MM.1S (cell line): ENCODE results near the gene L1CAM.

Source experiments
- DNase-seq: peaks from one replicate; pipeline ENCODE4 v3.0.0-alpha.2; 2015
- H2AFZ ChIP-seq: fragments of 300-600 bp; sonication (generic); 2 replicates; pipeline ENCODE4 v1.6.0; 2016; ENCODE audit warnings: antibody characterized with exemption, low read length
- H3F3A ChIP-seq: fragments of 300-600 bp; sonication (generic); 2 replicates; pipeline ENCODE4 v1.6.1; 2016; ENCODE audit warnings: mild to moderate bottlenecking, antibody characterized with exemption, low read length, moderate library complexity, mixed read lengths; ENCODE audit not compliant: insufficient read depth
- H3K27ac ChIP-seq: fragments of 300-600 bp; sonication (generic); 2 replicates; pipeline ENCODE4 v1.5.1; 2016; ENCODE audit warnings: mild to moderate bottlenecking, low read length
- H3K27me3 ChIP-seq: fragments of 300-600 bp; sonication (generic); replicated peaks from 2 replicates; pipeline ENCODE4 v1.6.0; 2016; ENCODE audit warnings: low read length; ENCODE audit not compliant: insufficient read depth
- H3K36me3 ChIP-seq: fragments of 300-600 bp; sonication (generic); replicated peaks from 2 replicates; pipeline ENCODE4 v1.6.1; 2016; ENCODE audit warnings: mild to moderate bottlenecking, low read length, mixed read lengths; ENCODE audit not compliant: insufficient read depth
- H3K4me1 ChIP-seq: fragments of 300-600 bp; sonication (generic); 2 replicates; pipeline ENCODE4 v1.6.1; 2016; ENCODE audit warnings: low read length, mixed read lengths
- H3K4me2 ChIP-seq: fragments of 300-600 bp; sonication (generic); 2 replicates; pipeline ENCODE4 v1.6.0; 2016; ENCODE audit warnings: low read depth, low read length
- H3K4me3 ChIP-seq: fragments of 300-600 bp; sonication (generic); 2 replicates; pipeline ENCODE4 v1.5.1; 2016; ENCODE audit warnings: low read length, mixed read lengths
- H3K79me2 ChIP-seq: fragments of 300-600 bp; sonication (generic); 2 replicates; pipeline ENCODE4 v1.6.1; 2016; ENCODE audit warnings: mixed run types, low read length, mixed read lengths
- H3K9ac ChIP-seq: fragments of 300-600 bp; sonication (generic); 2 replicates; pipeline ENCODE4 v1.6.1; 2016; ENCODE audit warnings: low read length, mixed read lengths
- H3K9me2 ChIP-seq: fragments of 300-600 bp; sonication (generic); replicated peaks from 2 replicates; pipeline ENCODE4 v1.6.1; 2016; ENCODE audit warnings: mild to moderate bottlenecking, low read length, mixed read lengths; ENCODE audit not compliant: insufficient read depth
- H3K9me3 ChIP-seq: fragments of 300-600 bp; sonication (generic); replicated peaks from 2 replicates; pipeline ENCODE4 v1.6.1; 2016; ENCODE audit warnings: mild to moderate bottlenecking, low read length, mixed read lengths; ENCODE audit not compliant: insufficient read depth
- H4K20me1 ChIP-seq: fragments of 300-600 bp; sonication (generic); 2 replicates; pipeline ENCODE4 v1.6.1; 2016; ENCODE audit warnings: mild to moderate bottlenecking, low read length, moderate library complexity, mixed read lengths; ENCODE audit not compliant: insufficient read depth
- EZH2 ChIP-seq: fragments of 300-600 bp; sonication (generic); optimal IDR thresholded peaks from 2 replicates; pipeline ENCODE3; 2017; ENCODE audit warnings: low read depth, mild to moderate bottlenecking, antibody characterized with exemption, low read length, mixed read lengths
- EZH2phosphoT487 ChIP-seq: fragments of 300-600 bp; sonication (generic); IDR thresholded peaks from 2 replicates; pipeline ENCODE4 v1.6.1; 2018; ENCODE audit warnings: antibody characterized with exemption, low read length
- TF ChIP-seq, protein P1 (sequence below): fragments of 300-600 bp; sonication (generic); IDR thresholded peaks from 2 replicates; pipeline ENCODE4 v1.5.1; 2016; ENCODE audit warnings: antibody characterized with exemption, low read length, mixed read lengths

Gene L1CAM

DNA sequence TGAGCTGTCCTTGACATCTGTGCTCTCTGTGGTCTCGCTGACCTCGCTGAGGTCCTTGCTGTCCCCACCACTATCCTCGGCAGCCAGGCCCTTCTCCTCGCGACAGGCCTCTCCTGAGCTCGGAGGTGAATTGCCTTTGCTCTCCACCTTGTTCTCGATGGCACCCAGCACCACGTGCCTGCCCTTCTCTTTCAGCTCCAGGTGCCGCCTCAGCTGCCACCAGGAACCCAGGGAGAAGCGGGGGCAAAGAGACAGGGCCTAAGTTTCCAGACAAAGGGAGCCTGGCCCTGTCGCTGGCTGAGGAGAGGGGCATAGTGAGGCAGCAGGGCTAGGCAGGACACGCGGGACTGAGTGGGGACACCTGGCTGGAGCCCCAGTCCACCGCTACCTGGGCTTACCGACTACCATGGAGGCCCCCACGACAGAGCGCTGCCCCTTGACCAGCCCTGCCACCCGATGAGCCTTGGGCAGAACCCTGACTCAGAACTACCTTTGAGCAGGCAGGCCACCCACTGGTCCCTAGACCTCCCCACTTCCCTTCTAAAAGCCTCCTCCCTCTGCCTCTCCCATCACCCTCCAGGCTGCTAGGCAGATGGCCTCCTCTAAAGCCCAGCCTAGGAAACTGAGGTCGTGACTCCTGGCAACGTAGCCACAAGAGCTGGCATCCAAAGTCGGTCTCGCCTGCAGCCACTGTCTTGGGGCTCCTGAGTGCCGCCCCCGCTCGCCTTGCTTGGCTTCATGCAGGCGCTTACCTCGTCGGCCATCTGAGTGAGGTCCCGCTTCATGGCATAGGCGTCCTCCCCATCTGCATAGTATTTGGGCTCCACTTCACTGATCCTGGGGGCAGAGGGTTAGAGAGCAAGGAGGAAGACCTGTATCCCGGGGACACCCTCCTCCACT lies 44.3 kb upstream of the L1CAM start:
- Histone ChIP-seq H2AFZ (no peak overlapping the region), H3F3A (peaks cover 25% of the 10 kb centered on the region), H3K36me3 (no peaks in the 10 kb centered on the region), H3K4me1 (peaks cover 8% of the 10 kb centered on the region; the same call in 1 of the 2 replicates), H3K9ac (no peak overlapping the region), H3K4me3 (no peak overlapping the region), H4K20me1 (no peaks in the 10 kb centered on the region), H3K79me2 (peaks cover 47% of the 10 kb centered on the region), H3K27me3 (no peaks in the 10 kb centered on the region), H3K27ac (no peak overlapping the region), H3K9me3 (no peaks in the 10 kb centered on the region), H3K4me2 (no peak overlapping the region), H3K9me2 (no peaks in the 10 kb centered on the region)
- TF ChIP-seq EZH2 (no peak), EZH2phosphoT487 (no peak)
- TF ChIP-seq, protein P1, sequence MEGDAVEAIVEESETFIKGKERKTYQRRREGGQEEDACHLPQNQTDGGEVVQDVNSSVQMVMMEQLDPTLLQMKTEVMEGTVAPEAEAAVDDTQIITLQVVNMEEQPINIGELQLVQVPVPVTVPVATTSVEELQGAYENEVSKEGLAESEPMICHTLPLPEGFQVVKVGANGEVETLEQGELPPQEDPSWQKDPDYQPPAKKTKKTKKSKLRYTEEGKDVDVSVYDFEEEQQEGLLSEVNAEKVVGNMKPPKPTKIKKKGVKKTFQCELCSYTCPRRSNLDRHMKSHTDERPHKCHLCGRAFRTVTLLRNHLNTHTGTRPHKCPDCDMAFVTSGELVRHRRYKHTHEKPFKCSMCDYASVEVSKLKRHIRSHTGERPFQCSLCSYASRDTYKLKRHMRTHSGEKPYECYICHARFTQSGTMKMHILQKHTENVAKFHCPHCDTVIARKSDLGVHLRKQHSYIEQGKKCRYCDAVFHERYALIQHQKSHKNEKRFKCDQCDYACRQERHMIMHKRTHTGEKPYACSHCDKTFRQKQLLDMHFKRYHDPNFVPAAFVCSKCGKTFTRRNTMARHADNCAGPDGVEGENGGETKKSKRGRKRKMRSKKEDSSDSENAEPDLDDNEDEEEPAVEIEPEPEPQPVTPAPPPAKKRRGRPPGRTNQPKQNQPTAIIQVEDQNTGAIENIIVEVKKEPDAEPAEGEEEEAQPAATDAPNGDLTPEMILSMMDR, result no peak
- DNase-seq, result no peak

DNA sequence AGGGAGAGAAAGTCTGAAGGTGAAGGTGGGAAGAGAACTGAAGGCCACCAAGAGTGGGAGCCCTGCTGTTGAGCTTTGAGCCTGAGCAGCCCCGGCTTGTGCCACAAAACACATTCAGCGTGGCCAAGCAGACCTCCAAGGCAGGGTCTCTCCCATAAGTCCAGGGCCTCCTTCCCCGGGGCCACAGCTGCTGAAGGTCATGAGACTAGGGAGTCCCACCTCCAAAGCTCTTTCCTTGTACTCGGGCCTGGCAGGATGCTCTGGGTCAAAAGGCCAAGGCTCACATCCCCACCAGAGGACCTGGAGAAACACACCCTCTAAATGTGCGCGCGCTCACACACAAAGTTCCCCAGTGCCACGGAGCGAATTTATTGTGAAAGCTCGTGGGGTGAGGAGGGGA lies 43.6 kb upstream of the L1CAM start:
- Histone ChIP-seq H3F3A (peaks cover 32% of the 10 kb centered on the region), H3K27ac (peak overlapping the region; percentile 19; the same call in 1 of the 2 replicates), H3K4me3 (no peak overlapping the region), H3K4me2 (peak overlapping the region; percentile 47; the same call in 1 of the 2 replicates), H2AFZ (no peak overlapping the region), H3K36me3 (no peaks in the 10 kb centered on the region), H4K20me1 (no peaks in the 10 kb centered on the region), H3K9me3 (no peaks in the 10 kb centered on the region), H3K79me2 (peaks cover 52% of the 10 kb centered on the region), H3K27me3 (no peaks in the 10 kb centered on the region), H3K9me2 (no peaks in the 10 kb centered on the region), H3K9ac (no peak overlapping the region; the same call in 1 of the 2 replicates), H3K4me1 (peaks cover 8% of the 10 kb centered on the region; the same call in 1 of the 2 replicates)
- TF ChIP-seq EZH2 (no peak), EZH2phosphoT487 (no peak)
- TF ChIP-seq, protein P1, result no peak
- DNase-seq, result no peak

DNA sequence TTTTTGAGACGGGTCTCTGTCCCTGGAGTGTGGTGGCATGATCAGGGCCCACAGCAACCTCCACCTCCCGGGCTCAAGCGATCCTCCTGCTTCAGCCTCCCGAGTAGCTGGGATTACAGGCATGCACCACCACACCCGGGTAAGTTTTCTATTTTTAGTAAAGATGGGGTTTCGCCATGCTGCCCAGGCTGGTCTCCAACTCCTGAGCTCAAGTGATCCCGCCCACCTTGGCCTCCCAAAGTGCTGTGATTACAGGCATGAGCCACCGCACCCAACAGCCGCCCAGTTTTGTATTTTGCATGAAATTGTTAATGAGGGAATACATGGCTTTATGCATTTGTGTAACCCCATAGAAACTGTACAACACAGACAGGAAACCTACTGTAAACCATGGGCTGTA lies 42.9 kb upstream of the L1CAM start:
- H2AFZ ChIP-seq, result no peak overlapping the region
- peaks cover 11% of the 10 kb centered on the region; the same call in 1 of the 2 replicates for H3K4me1 ChIP-seq
- H3K27ac ChIP-seq, result peak overlapping the region; percentile 19; the same call in 1 of the 2 replicates
- H3K4me2 ChIP-seq, result peak overlapping the region; percentile 47
- no peak for TF ChIP-seq EZH2
- TF ChIP-seq, protein P1, result no peak
- H3K9me2 ChIP-seq, result no peaks in the 10 kb centered on the region
- no peaks in the 10 kb centered on the region for H3K27me3 ChIP-seq
- no peak for DNase-seq
- peak overlapping the region; percentile 11; the same call in 1 of the 2 replicates for H3K4me3 ChIP-seq
- peaks cover 52% of the 10 kb centered on the region for H3K79me2 ChIP-seq
- no peaks in the 10 kb centered on the region for H3K9me3 ChIP-seq
- H3K36me3 ChIP-seq, result no peaks in the 10 kb centered on the region
- H3F3A ChIP-seq, result peaks cover 38% of the 10 kb centered on the region
- no peaks in the 10 kb centered on the region for H4K20me1 ChIP-seq
- no peak overlapping the region; the same call in 1 of the 2 replicates for H3K9ac ChIP-seq
